GM12864 (cell line): ENCODE measurements around the gene CATSPER4.

Experiments
- DNase-seq: peaks from one replicate; pipeline ENCODE4 v3.0.0-alpha.2; 2011; ENCODE audit warnings: low read depth
- H3K4me3 ChIP-seq: 2 replicates; pipeline ENCODE4 v1.5.1; 2011; ENCODE audit warnings: mild to moderate bottlenecking, low read depth, low read length, control low read depth
- TF ChIP-seq, protein P1 (sequence below): IDR thresholded peaks from 2 replicates; pipeline ENCODE4 v1.5.1; 2011; ENCODE audit warnings: low read depth, mild to moderate bottlenecking, moderate library complexity, low read length, control low read depth, inconsistent platforms; ENCODE audit errors: missing control alignments

Gene CATSPER4

DNA sequence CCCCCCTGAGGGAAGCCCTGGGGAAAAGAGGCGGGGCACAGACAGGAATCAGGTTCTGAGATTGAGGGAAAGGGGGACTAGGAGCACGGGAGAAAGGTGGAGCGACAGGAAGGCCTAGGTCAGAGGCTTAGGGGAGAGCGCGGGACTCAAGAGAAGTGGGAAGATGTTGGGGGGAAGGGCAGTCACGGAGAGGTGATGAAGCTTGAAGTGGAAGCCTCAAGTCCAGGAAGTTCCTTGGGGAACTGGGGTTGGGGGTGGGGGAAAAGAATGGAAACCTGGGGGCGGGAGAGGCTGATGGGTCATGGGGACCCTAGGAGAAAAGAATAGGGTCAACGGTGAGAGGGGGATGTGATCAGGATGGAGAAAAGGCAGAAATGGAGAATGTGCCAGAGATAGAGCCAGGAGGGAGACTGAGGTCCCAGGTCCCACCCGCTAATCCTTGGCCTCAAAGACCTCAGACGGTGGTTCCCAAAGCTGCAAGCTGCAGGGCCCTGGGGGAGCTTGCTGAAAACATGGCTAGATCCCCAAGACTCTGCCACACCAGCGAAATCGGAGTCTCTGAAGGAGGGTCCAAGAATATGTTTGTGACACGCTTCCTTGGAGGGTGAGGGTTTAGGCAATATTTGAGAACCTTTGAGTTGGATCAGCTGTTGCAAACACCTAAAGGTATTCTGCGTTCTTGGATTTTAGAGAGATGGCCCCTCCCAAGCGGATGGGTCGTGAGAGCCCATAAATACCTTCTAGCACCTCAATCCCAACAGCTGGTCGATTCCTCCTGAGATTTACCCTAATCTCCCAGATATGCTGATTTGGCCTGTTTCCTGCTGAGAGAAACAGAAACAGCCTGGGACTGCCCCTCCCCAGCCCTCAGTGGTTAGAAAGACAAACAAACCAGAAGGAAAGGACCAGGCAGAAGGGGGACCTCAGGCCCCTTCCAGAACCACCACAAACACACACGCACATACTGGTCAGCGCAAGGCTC, 25.2 kb upstream of the CATSPER4 start:
- no peak overlapping the region for H3K4me3 ChIP-seq
- no peak for DNase-seq
- TF ChIP-seq, protein P1, sequence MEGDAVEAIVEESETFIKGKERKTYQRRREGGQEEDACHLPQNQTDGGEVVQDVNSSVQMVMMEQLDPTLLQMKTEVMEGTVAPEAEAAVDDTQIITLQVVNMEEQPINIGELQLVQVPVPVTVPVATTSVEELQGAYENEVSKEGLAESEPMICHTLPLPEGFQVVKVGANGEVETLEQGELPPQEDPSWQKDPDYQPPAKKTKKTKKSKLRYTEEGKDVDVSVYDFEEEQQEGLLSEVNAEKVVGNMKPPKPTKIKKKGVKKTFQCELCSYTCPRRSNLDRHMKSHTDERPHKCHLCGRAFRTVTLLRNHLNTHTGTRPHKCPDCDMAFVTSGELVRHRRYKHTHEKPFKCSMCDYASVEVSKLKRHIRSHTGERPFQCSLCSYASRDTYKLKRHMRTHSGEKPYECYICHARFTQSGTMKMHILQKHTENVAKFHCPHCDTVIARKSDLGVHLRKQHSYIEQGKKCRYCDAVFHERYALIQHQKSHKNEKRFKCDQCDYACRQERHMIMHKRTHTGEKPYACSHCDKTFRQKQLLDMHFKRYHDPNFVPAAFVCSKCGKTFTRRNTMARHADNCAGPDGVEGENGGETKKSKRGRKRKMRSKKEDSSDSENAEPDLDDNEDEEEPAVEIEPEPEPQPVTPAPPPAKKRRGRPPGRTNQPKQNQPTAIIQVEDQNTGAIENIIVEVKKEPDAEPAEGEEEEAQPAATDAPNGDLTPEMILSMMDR, result no peak

DNA sequence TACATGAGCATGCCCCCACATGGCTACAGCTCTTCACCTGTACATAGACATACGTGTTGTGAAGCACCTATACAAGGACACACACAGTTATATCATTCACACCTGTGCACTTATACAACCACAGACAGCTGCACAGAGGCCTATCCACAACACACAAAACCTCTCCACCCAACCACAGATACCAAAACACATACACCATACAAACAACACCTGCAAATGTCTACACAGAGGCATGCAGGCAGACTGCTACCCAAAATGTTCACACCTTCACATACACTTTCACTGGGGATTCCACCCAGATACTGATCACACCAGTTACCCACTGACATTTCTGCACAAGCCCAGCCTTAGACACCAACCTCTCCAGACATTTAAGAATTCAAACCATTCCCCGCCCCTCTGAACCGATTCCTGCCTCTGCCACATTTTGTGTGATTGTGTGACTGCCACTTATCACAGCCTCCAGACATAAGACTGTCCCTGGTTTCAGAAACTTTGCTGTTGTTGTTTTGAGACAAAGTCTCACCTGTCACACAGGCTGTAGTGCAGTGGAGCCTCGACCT, 23.6 kb upstream of the CATSPER4 start:
- DNase-seq, result no peak
- H3K4me3 ChIP-seq, result no peak overlapping the region
- TF ChIP-seq, protein P1, result no peak

DNA sequence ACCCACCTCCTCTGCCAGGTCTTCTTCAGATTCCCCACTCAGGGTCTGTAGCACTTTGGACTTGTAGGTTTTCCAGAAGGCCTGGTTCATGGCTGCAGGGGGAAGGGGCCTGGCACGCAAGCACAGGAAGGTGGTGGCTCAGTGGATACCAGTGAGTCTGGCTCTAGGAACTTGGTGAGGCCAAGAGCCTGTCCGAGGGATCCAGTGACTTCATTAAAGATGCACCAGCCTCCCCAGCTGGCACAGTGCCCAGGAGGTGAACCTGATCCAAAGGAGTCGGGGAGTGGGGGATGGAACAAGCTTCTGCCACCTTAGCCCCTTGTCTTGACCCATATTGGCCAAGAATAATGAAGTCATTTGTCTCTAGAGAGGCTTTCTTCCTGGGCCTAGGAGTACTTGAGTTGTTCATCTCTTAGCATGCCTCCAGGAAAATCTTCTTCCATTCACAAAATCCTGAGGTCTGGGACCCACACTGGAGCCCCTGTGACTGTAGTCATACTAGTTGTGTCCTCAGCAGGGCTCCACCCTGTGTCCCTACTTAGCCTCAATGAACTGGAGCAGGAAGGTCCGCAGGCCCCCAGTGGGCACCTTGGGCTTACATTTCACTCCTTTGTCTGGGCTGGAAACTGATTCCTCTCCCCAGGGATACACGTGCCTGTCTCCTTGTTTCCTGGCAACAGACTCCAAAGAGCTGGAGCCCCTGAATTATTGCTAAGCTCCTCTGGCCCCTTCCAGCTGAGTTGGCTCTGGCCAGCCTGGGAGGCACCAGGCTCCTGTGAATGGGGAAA, 21.8 kb upstream of the CATSPER4 start, which contains the start of gene C1orf232:
TSS of gene C1orf232 (minus strand) at position 554 of the 788 bp plus-strand sequence. CDS start at position 90, 464 bp downstream.
- TF ChIP-seq, protein P1, result no peak
- no peak for DNase-seq
- peak within 1 kb of the TSS; percentile 87 for H3K4me3 ChIP-seq

DNA sequence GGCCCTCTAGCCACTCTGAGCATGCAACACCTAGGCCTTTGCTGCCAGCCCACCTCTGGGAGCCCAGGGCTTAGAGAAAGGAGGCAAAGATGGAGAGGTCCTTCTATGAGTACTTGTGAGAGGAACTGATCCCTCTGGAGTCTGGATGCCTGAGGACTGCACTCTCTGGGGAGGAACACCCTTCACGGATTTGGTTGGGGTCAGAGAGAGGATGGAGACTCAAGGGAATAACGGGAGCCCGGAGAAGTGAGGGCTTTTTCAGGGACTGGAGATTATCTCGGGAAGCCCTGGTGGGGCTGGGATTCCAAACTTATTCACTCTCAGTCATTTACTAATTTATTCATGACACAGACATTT, 21.2 kb upstream of the CATSPER4 start:
- H3K4me3 ChIP-seq, result no peak overlapping the region
- DNase-seq, result no peak
- TF ChIP-seq, protein P1, result no peak

DNA sequence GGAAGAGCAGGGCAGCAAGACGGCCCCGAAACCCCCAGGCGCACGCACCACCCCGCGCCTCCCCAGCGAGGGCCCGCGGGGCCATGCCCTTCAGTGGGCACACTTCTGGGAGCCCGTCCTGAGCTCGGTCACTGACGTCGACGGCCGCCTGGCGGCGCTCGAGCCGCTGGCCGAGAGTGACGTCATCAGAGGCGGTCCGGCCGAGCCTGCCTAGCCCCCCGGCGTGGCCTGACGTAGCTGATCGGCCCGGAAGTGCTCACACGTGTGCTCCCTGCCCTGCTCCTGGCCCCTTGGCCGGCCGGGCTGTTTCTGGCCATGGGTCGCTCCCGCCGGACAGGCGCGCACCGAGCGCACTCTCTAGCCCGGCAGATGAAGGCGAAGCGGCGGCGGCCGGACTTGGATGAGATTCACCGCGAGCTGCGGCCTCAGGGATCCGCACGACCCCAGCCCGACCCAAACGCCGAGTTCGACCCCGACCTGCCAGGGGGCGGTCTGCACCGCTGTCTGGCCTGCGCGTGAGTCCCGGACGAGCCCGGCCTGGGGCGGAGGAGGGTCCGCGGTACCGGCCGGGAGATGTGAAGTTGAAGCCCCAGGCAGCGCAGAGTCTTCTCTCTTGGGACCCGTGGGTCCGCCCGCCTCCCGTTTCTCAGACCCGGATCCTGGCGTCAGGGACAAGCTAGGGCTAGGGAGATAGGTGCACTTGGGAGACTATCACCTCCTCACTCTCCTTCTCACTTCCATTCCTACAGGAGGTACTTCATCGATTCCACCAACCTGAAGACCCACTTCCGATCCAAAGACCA, 20.5 kb upstream of the CATSPER4 start, which contains the start of gene ZNF593:
TSS of gene ZNF593 (plus strand) at position 240 of the 803 bp plus-strand sequence. CDS start at position 316, 76 bp downstream.
- DNase-seq, result peak; percentile 71
- peak within 1 kb of the TSS; percentile 87 for H3K4me3 ChIP-seq
- TF ChIP-seq, protein P1, result peak; percentile 99

DNA sequence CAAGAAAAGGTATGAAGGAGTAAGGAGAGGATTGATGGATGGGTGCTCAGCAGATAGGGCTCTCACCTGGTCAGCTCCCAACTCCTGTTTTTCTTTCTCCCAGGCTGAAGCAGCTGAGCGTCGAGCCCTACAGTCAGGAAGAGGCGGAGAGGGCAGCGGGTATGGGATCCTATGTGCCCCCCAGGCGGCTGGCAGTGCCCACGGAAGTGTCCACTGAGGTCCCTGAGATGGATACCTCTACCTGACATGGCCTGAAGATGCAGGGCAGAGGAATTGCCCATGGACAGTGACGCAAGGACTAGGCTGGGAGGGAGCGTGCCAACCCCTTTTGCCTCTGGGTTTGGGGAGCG, 20.0 kb upstream of the CATSPER4 start:
- H3K4me3 ChIP-seq, result peak overlapping the region; percentile 87
- no peak for DNase-seq
- TF ChIP-seq, protein P1, result no peak
